Hepatocyte (in vitro differentiated cells): Measurements from ENCODE around the gene CXCL5.

Source experiments
- CTCF ChIP-seq: fragments of 200-600 bp; sonication (generic); IDR thresholded peaks from 2 replicates; pipeline ENCODE4 v1.5.1; 2016; ENCODE audit warnings: antibody characterized with exemption, mild to moderate bottlenecking; ENCODE audit not compliant: poor library complexity
- EZH2 ChIP-seq: fragments of 200-600 bp; sonication (generic); IDR thresholded peaks from 2 replicates; pipeline ENCODE4 v1.6.1; 2016; ENCODE audit warnings: antibody characterized with exemption, mild to moderate bottlenecking, borderline replicate concordance
- EZH2phosphoT487 ChIP-seq: fragments of 200-600 bp; sonication (generic); IDR thresholded peaks from one replicate; pipeline ENCODE4 v1.6.1; 2018; ENCODE audit warnings: antibody characterized with exemption, mild to moderate bottlenecking, low read depth, moderate library complexity; ENCODE audit not compliant: unreplicated experiment, severe bottlenecking

DNA sequence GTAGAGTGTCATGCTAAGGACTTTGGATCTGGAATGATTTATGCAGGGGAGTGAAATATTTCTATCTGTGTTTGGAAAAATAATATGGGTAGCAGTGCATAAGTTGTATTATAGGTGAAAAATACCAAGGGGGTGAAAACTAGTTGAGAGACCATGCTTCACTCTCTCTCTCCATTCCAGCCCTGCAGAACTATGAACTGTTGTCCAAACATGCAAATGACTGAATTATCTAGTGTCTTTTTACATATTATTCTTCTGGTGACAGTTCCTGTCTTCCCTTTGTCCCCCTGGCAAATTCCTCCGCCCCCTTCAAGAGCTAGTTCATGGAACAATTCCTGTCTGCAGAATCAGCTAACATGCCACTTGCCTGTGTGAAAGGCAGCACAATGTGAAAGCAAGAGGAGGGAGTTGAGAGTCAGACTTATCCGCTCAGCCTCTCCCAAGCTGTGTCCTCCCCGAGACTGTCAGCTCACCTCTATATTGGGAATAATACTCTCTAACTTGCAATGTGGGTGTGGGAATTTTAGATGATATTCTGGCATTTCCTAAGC is 19.0 kb downstream of the CXCL5 start:
- TF ChIP-seq CTCF (no peak), EZH2 (no peak), EZH2phosphoT487 (no peak)
